Sigmoid colon (tissue), 7 donors: Measurements from ENCODE around the gene ELMOD3. TPM values are rescaled to one million over a fixed set of nuclear protein-coding genes. Genes with fewer than 3 reads are reported as not detected.
A peak's percentile ranks its signal among the peaks of the same experiment; 100 is the strongest.

Experiments used
- DNase-seq: peaks from one replicate; pipeline ENCODE4 v3.0.0-alpha.2; 2019
- H3K27ac ChIP-seq, 4 donors: fragments of 200-600 bp; sonication (generic); one replicate each; pipeline ENCODE4 v1.5.1; 2016 to 2019; ENCODE audit warnings: mild to moderate bottlenecking in 1 of 4
- H3K27me3 ChIP-seq, 3 donors: fragments of 200-600 bp; sonication (generic); one replicate each; pipeline ENCODE4 v1.5.1; 2019; ENCODE audit warnings: mild to moderate bottlenecking in 1 of 3
- H3K36me3 ChIP-seq, 4 donors: fragments of 200-600 bp; sonication (generic); one replicate each; pipeline ENCODE4 v1.5.1; 2016 to 2019
- H3K4me1 ChIP-seq, 4 donors: fragments of 200-600 bp; sonication (generic); one replicate each; pipeline ENCODE4 v1.5.1; 2017 to 2019
- H3K4me3 ChIP-seq, 4 donors: fragments of 200-600 bp; sonication (generic); one replicate each; pipeline ENCODE4 v1.5.1; 2017 to 2019; ENCODE audit warnings: mild to moderate bottlenecking in 2 of 4, moderate library complexity in 1 of 4
- H3K9me3 ChIP-seq, 4 donors: fragments of 200-600 bp in 3 of 4; sonication (generic) in 3 of 4; one replicate each; pipeline versions ENCODE4 v1.5.1 to v1.6.1; 2013 to 2019
- EP300 ChIP-seq, 4 donors: sonication (generic); formaldehyde crosslinking; IDR thresholded peaks; one replicate each; pipeline ENCODE4 v1.6.1; 2017; ENCODE audit warnings: antibody characterized with exemption in 4 of 4
- POLR2A ChIP-seq, 2 donors: fragments of 450-650 bp; IDR thresholded peaks; one replicate each; pipeline ENCODE4 v1.6.1; 2016; ENCODE audit warnings: antibody characterized with exemption in 2 of 2, mild to moderate bottlenecking in 2 of 2, moderate library complexity in 2 of 2
- POLR2AphosphoS5 ChIP-seq, 4 donors: sonication (generic); formaldehyde crosslinking; IDR thresholded peaks; one replicate each; pipeline ENCODE4 v1.6.1; 2017; ENCODE audit warnings: antibody characterized with exemption in 4 of 4
- WGBS, 2 donors: extraction: QIAGEN DNeasy Blood & Tissue Kit; methylation state at CpG; one replicate each; pipeline ENCODE4 v1.1.7; 2013; 5-methylcytosine and 5-hydroxymethylcytosine counted together
- intact Hi-C: fragments of 100-400 bp; cut with DNase I; formaldehyde crosslinking; loops from one replicate; pipeline ENCODE4 v1.15.1; 2023
- polyA plus RNA-seq, 3 donors: library from polyadenylated mRNA; stranded (reverse); fragments of 200-250 nt; gene quantifications; one replicate each; pipeline ENCODE4 v1.2.3, GENCODE V29; 2013
- total RNA-seq, 4 donors: library from RNA; depleted of rRNA; stranded (reverse); fragments of >200 nt; gene quantifications; one replicate each; pipeline ENCODE4 v1.1.0, GENCODE V29; 2016
- TF ChIP-seq, protein P1 (sequence below), 4 experiments: fragments of 450-650 bp in 3 of 4; fragments of 200-600 bp in 1 of 4; IDR thresholded peaks; one replicate each; pipeline ENCODE4 v1.5.1; 2016 to 2019; ENCODE audit warnings: antibody characterized with exemption in 4 of 4, mild to moderate bottlenecking in 3 of 4, moderate library complexity in 2 of 4
- donor health status: healthy with polysubstance abuse.
- donor health status: Bipolar disorder and iron deficiency.
- donor health status: healthy.

Gene ELMOD3
- total and polyA plus RNA-seq, 7 donors: 11.6 to 26.3 (median 19.7) TPM

DNA sequence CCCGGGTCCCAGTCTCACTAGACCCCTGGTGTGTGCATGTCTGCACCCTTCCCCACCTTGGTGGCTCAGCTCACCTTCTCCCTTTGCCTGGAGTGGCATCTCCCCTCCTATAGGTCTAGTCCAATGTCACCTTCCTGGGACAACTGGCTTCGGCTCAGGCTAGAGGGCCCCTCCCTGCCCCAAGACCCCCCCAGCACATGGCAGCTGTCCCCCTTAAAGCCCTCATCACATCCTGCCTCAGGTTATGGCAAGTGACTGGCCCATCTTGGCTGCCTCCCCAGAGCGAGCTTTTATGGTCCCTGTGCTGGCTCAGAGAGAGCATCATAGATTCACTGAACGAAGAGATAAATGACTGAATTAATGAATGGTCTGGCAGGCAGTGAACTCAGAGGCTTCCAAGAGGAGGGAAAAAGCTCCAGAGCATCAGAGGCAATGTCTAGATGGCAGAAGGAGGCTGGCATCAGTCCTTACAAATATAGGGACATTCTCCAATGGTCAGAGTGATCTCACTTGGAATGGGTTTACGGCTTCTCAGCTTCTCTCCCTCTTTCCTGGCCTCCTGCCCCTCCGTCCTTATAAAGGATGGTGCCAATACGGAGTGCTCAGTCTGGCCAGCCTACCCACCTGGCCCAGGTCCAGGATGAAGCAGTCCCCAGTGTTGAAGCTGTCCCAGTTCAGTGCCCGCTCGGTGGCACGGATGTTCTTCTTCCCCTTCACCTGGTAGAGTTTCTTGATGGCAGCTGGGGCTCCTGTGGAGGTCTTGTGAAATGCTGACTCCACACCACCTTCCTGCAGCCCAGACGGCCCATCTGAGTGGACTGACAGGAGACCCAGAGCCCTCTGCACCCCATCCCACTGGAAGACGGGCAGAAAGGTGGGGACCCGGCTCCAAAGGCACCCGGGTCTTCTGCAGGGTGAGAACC is 46.2 kb downstream of the ELMOD3 start:
- 90 to 93% methylated on average over 14 of the region's 14 CpGs for WGBS, 2 donors
- no peaks in the 10 kb centered on the region for H3K27me3 ChIP-seq
- H3K9me3 ChIP-seq: no peaks in the 10 kb centered on the region
- TF ChIP-seq POLR2A (IDR thresholded peaks at IDR 0.05) (no peak), POLR2AphosphoS5 (IDR thresholded peaks at IDR 0.05) (no peak), EP300 (IDR thresholded peaks at IDR 0.05) (no peak)
- TF ChIP-seq, protein P1, sequence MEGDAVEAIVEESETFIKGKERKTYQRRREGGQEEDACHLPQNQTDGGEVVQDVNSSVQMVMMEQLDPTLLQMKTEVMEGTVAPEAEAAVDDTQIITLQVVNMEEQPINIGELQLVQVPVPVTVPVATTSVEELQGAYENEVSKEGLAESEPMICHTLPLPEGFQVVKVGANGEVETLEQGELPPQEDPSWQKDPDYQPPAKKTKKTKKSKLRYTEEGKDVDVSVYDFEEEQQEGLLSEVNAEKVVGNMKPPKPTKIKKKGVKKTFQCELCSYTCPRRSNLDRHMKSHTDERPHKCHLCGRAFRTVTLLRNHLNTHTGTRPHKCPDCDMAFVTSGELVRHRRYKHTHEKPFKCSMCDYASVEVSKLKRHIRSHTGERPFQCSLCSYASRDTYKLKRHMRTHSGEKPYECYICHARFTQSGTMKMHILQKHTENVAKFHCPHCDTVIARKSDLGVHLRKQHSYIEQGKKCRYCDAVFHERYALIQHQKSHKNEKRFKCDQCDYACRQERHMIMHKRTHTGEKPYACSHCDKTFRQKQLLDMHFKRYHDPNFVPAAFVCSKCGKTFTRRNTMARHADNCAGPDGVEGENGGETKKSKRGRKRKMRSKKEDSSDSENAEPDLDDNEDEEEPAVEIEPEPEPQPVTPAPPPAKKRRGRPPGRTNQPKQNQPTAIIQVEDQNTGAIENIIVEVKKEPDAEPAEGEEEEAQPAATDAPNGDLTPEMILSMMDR (IDR thresholded peaks at IDR 0.05): no peak
- peaks cover 0 to 27% (median 17%) of the 10 kb centered on the region in 4 donors for H3K4me1 ChIP-seq
- DNase-seq: peak; percentile 57
- no peak overlapping the region for H3K4me3 ChIP-seq
- peak overlapping the region in 2 of 4 donors; percentile 16 to 25 for H3K27ac ChIP-seq
- intact Hi-C loops: no loop called here
- H3K36me3 ChIP-seq: peaks cover 0 to 3% (median 0%) of the 10 kb centered on the region in 4 donors

DNA sequence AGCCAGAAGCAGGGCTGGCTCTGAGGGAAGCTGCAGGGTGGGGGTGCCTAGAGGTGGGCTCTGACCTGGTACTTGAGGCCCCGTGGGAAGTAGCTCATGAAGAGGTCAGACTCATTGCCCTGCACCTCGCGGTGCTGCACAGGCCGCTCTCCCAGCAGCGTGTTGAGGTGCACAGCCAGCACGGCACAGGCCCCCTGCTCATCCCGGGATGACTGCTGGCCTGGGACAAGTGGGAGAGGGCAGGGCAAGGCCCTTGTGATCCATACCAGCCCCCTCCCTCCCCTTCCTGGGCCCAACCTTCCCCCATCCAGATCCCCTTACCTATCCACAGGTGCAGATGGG is 46.9 kb downstream of the ELMOD3 start:
- H3K9me3 ChIP-seq: no peaks in the 10 kb centered on the region
- DNase-seq: peak; percentile 46
- TF ChIP-seq EP300 (IDR thresholded peaks at IDR 0.05) (no peak), POLR2A (IDR thresholded peaks at IDR 0.05) (no peak), POLR2AphosphoS5 (IDR thresholded peaks at IDR 0.05) (no peak)
- TF ChIP-seq, protein P1 (IDR thresholded peaks at IDR 0.05): no peak
- no peak overlapping the region for H3K4me3 ChIP-seq
- H3K36me3 ChIP-seq: peaks cover 0 to 3% (median 0%) of the 10 kb centered on the region in 4 donors
- H3K4me1 ChIP-seq: peaks cover 0 to 21% (median 11%) of the 10 kb centered on the region in 4 donors
- H3K27me3 ChIP-seq: no peaks in the 10 kb centered on the region
- intact Hi-C loops: no loop called here
- 93% methylated on average over 7 of the region's 7 CpGs for WGBS, 2 donors
- H3K27ac ChIP-seq: no peak overlapping the region

DNA sequence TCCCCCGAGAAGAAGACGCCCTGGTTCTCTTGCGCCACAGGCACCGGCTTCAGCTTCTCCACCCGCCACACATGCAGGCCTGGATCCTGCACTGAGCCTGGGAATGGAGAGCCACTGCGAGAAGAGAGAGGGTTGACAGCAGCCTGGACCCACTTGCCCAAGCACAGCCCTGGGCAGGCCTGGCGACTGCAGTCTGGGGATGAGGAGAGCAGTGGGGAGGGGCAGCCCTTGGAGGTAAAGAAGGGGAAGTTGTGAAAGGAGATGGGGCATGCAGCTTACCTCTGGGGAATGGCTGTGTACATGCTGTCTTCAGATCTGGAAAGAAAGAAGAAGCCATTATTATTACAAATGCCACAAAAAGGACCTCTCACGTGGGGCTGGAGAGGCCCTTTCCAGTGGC is 47.3 kb downstream of the ELMOD3 start:
- Histone ChIP-seq H3K4me3 (no peak overlapping the region), H3K27ac (no peak overlapping the region), H3K36me3 (peaks cover 0 to 3% (median 0%) of the 10 kb centered on the region in 4 donors), H3K9me3 (no peaks in the 10 kb centered on the region), H3K27me3 (no peaks in the 10 kb centered on the region), H3K4me1 (peaks cover 0 to 17% (median 7%) of the 10 kb centered on the region in 4 donors)
- intact Hi-C loops: no loop called here
- peak; percentile 60 for DNase-seq
- no peak for TF ChIP-seq POLR2A (IDR thresholded peaks at IDR 0.05)
- TF ChIP-seq, protein P1 (IDR thresholded peaks at IDR 0.05): no peak
- TF ChIP-seq EP300 (IDR thresholded peaks at IDR 0.05): no peak
- no peak for TF ChIP-seq POLR2AphosphoS5 (IDR thresholded peaks at IDR 0.05)
- 86 to 94% methylated on average over 8 of the region's 8 CpGs for WGBS, 2 donors

DNA sequence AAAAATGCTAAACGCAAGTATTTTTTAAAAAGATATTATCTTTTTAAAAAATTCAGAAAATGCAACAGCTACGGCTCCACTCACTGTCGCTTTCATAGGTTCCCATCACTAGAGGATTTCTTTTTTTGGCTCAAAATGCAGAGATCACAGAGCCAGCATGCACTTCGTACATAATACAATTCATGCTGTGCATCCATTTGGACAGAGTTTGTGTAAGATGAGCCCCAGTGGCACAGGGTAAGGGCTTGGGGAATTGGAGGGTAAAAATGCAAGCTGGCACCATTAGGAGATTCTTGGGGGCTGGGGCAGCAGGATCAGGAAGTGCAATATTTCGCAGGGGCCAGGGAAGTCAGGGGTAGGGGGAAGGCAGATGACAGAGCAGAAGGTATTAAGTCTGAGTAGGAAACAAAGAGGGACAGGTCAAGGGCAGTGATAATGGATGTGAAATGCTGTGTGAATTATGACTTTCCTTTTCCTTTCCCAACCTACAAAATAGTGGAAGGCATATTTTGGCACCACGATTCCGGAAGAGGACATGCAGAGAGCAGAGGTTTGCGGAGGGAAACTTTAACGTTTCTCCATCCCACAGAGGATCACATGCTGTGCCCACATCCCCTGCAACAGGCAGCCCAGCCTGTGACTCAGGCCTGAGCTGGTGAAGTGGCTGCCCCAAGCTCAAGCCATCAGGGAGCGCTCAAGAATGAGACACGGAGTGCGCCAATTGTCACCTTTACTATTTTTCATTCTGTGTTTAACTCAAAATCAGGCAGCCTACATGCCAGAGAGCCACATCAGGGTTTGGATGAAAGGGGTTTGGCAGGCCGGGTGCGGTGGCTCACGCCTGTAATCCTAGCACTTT is 50.9 kb downstream of the ELMOD3 start:
- intact Hi-C loops: no loop called here
- no peaks in the 10 kb centered on the region for H3K9me3 ChIP-seq
- H3K4me1 ChIP-seq: peaks cover 0 to 25% (median 7%) of the 10 kb centered on the region in 4 donors
- TF ChIP-seq EP300 (IDR thresholded peaks at IDR 0.05) (no peak), POLR2AphosphoS5 (IDR thresholded peaks at IDR 0.05) (no peak), POLR2A (IDR thresholded peaks at IDR 0.05) (no peak)
- TF ChIP-seq, protein P1 (IDR thresholded peaks at IDR 0.05): no peak
- peaks cover 0 to 3% (median 0%) of the 10 kb centered on the region in 4 donors for H3K36me3 ChIP-seq
- no peak overlapping the region for H3K4me3 ChIP-seq
- H3K27ac ChIP-seq: peak overlapping the region in 2 of 4 donors; percentile 36 to 37
- H3K27me3 ChIP-seq: no peaks in the 10 kb centered on the region
- no peak for DNase-seq
- WGBS, 2 donors: 56 to 87% methylated on average over 15 of the region's 15 CpGs
